ENCODE results near the gene TOMM5.
"Not testable (repeated sequence)": the region's sequence is repeated elsewhere in the genome, so short reads cannot be mapped to it uniquely, and the experiment has no call there.

The TOMM5 gene

DNA sequence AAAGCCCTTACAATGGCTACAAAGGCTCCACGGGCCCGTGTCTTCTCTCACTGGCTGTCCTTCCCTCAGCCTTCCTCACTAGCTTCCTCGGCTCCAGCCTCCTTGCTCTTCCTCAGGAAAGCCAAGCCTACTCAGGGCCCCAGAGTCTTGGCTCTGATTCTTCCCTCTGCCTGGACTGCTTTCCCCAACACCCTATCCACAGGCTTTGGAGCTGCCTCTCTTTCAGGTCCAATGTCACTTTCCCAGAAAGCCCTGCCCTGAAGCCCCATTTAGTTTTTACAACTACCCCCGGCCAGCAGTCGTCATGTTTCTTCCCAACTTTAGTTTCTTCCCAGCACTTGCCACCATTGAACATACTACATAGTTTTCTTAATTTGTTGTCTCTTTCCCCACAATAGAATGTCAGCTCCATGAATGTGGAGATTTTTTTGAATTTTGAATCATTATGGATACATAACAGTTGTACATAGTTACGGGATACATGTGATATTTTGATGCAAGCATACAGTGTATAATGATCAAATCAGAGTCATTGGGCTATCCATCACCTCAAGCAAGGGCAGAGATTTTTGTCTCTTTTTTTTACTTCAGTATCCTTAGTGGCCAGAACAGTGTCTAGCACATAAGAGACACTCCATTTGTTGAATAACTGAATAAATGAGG is 17.5 kb upstream of the TOMM5 start:
- no peak for FAIRE-seq

DNA sequence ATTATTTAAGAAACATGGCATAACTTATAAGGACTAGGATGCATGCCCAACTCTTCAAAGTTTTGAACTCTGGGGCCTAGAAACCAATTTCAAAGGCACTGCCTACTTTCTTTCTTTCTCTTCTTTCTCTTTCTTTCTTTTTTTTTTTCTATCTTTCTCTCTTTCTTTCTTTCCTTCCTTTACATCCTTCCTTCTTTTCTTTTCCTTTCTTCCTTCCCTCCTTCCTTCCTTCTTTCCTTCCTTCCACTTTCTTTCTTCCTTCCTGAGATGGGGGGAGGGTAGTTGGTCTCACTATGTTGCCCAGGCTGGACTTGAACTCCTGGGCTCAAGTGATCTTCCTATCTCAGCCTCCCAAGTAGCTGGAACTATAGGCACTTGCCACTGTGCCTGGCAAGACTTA is 15.9 kb upstream of the TOMM5 start:
- no peak for FAIRE-seq

DNA sequence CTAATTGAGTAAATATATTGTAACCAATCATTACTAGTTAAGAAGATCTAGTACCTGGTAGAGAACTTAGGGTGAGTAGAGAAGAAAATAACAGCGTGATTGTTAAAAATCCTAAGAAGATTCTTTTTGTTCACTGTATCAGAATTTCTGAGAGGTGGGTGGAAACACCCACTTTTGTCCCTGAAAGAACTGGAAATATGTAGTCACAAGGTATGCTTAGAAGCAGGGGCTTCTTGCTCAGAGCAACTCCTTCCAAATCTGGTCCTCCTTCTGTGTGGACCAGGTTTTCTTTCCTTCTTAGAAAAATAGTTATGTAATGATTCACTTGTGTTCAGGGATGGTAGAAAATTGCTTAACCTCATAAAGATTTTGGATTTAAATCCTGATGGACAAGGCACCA is 11.9 kb upstream of the TOMM5 start:
- no peak for FAIRE-seq

DNA sequence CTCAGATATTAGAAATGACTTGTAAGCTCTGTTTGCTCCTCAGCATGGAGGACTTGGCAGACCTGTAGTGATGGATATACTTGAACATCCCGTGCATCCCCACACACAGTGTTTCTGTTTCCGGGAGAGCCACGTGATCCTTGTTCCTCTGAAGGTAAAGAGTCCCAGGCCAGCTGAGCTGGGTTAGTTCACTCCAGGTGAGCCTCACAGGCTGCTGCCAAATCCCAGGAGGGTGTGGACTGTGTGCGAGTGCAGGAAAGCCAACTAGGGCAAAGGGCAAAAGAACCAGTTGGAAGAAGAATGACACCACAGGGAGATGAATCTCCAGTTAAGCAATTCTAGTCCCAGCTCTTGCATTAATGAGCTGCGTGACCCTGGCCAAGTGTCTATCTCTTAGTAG is 10.4 kb upstream of the TOMM5 start:
- no peak for FAIRE-seq

DNA sequence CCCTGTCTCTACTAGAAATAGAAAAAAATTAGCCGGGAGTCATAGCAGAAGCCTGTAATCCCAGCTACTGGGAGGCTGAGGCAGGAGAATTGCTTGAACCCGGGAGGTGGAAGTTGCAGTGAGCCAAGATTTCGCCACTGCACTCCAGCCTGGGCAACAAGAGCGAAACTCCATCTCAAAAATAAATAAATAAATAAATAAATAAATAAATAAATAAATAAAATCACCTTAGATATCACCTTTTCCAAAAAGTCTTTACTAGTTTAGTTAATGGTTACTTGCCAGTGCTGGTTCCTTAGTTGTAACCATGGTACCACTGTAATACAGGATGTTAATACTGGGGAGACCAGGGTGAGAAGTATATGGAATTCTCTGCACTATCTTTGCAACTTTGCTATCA is 9.7 kb upstream of the TOMM5 start:
- not testable (repeated sequence) for FAIRE-seq

DNA sequence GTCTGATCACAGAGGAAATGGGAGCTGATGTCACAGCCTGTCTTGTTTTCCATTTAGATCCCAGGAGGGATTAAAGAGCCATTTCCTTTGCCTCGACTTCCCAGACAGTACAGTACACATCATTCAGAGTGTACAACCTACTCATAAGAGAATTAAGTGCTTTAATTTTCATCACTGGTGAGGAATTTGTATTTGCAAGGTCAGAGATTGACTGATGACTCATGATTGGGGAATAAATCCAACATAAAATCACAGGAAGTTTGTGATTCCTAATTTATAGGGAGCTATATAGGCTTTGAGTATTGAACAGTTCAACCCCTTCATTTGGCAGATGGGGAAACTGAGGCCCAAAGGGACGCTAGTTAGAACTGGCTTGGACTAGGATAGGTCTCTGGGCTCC is 4.1 kb upstream of the TOMM5 start:
- FAIRE-seq = no peak

DNA sequence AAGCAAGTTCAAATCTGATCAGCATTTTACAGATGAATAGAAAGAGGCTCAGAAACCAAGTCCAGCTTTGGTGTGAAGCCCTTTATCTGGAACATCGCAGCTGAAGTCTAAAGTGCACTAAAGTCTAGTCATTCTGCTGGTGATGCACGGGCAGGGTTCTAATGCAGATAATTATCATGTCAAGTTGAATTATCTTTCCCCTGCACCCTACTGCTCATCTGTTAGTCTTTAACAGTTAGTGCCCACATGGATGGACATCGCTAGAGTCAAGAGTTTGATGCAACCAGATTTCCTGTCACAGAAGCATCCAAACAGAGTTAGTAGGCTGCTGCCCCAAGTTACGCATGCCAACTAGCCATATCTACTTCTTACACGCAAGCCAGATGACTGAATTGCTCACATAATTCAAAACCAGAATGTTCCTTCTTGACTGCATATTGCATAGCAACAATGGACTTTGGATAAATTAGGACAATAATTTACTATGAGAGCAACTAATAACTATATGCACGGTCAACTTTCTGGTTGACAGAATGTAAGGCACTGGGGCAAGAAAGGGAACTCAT is 1.6 kb upstream of the TOMM5 start:
- FAIRE-seq = no peak

DNA sequence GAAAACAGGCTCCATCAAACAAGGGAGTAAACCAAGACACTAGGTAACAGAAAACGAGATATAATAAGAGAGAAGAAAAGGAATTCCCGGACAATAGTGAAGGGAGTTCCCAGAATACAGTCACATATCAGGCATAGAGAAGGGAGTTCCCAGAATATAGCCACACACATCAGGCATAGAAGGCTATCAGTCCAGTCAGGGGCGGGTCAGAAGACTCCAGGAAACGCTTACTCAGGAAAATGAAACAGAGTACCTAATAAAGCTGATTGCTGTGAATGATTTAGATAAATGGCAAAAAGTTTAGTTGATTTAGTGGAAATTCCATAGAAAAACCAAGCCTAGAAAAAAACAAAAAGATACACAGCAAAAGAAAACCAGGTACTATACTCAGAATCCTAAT is 4.9 kb downstream of the TOMM5 start:
- FAIRE-seq = no peak

DNA sequence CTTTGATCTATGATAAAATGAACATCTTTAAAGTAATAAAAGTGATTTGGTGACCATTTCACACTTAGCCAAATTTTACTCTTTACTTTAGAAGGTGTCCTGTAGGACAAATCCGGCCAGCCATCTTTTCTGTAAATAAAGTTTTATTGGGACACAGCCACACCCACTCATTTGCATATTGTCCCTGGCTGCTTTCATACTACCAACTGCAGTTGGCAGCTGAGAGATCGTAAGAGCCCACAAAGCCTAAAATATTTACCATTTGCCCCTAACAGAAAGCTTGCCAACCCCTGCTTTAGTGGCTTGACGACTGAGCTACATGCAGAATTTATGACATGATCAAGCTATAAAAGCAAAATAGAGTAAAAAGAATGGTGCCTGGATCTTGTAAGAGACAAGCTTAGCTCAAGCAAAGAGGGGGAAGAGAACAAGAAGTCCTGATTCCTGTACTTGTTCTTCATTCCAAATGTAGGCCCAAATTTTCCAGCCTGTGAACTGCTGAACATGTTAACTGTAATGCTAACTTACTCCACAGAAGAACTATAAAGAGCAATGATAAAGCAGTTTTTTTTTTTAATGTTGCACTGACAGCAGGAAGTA is 8.8 kb downstream of the TOMM5 start:
- no peak for FAIRE-seq

DNA sequence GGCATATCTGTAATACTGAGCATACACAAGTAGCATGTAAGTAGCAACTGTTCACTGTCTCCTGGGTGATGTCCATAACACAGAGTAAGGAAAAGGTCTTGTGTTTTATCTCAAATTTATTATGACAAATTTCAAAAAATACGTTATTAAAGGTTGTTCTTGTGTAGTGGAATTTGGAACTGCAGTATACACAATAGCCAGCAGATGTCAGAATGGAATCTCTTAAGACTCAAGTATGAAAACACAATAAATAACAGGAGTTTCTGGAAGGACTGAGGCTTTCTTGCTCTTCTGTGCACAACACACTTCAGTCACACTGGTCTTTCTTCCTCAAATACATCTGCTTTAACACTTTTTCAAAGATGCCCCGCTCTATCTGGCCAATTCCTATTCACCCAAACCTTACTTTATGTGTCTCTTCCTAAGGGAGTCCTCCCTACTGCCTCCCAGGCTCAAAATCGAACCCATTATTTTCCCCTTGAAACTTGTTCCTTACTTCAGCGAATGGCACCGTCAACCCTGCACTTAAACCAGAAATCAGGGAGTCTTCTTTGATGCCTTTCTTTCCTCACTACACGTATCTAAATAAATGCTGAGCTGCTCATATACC is 9.7 kb downstream of the TOMM5 start:
- FAIRE-seq = peak; percentile 79

DNA sequence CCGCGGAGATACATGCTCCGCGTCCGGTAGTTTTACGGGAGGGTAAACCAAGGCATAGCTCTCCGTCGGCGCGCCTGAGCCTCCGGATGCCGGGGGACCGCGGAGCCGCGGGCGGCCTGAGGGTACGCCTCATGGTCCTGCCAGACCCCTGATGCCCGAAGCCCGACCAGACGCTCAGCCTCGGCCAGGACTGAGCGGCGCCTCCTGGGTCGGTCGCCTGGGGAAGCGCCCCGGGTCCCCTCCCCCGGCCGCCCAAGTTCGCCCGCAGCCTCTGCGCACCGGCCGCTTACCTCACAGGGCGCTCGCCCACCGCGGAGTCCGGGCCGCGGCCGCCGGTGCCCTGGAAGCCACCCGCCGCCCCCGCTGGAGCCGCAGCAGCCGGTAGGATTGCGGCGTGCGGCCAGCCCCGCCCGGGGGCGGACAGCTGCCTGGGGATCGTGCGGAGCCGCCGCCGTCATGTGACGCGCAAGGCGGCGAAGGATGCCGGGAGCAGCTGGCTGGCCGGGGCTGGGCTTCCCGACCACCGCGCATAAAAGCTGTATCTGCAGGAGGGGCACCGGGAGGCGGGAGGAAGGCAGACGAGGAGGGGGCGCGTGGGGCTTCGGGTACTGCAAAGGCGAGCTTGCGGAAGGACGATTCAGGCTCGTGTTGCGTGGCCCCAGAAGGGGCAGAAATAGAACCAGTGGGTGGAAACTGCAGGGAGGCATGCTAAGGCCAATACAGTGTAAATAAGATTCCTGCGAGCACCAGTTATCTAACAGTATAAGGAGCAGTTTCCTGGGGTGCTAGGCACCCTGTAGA is 16.3 kb downstream of the TOMM5 start, which contains the start of gene FBXO10:
FBXO10 (minus strand) TSS at position 460 of the 801 bp plus-strand sequence. CDS start 34,612 bp downstream, outside the sequence.
- no peak for FAIRE-seq

DNA sequence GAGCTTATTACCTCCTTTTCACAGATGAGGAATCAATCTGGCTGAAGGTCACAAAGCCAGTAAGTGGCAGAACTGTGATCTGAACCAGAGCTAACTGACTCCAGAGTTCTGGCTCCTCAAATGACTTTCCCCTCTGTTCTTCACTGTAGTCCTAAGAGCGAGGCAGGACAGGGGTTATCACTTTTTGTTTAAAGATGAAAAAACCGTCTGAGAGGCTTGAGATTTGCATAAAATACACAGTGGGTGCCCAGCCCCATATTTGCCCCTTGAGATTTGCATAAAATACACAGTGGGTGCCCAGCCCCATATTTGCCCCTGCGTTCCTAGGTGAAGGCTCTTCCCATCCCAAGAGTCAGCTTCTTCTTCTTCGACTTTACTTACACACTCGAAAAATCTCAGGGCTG is 16.9 kb downstream of the TOMM5 start:
- no peak for FAIRE-seq

DNA sequence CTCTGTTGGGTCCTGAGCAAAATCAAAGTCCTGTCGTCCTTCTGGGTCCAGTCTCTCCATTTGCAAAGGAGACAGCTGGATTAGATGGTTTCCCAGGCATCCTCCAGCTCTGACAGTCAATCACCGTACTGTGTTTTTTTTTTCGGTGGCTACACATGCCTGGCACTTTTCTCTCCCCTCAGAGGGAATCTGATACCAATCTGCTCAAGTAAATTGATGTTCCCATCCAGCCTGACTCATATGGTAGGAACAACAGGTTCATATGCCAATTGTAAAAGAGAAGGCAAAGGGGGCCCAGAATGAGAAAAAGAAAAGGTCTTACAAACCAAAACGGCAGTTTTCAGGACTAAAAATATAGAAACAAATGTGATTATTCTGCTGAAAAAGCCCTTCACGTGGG is 17.4 kb downstream of the TOMM5 start:
- no peak for FAIRE-seq

DNA sequence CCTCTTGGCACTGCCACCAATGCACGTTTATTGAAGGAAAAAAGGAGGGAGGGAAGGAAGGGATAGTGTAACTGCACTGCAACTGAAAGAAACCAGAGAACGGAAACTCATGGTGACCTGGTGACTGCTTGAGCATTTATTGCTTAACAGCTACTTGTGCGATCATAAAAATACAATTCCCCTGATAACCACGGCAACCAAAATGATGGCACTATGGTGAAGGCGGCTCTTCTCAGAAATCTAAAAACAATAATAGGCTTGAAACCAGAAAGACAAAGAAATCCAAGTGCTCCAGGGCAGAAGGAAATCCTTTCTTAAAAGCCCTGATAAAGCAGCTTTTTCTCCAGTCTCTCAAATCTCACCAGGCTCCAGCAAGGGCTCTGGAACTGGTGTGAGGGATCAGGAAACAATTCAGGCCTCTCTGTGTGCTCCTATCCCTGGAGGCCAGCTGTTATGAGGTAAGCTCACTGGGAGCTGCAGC is 18.1 kb downstream of the TOMM5 start:
- FAIRE-seq = no peak

DNA sequence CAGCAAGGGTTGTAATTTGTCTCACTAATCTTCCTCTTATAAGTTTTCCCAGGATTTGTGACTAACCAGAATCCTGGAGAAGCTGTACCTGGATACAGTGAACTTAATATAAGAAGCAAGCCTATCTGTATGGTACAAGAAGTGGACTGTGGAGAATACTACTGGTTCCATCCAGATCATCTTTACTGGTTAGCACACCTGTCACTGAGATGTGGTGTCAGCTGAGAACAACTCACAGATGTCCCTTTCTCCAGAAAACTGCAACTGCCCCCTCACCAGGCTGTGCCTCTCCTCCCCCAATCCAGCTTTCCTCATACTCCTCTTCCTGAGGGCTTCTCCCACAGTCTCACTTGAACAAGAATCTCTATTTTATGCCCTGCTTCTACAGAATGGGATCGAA is 21.1 kb downstream of the TOMM5 start:
- FAIRE-seq = no peak

DNA sequence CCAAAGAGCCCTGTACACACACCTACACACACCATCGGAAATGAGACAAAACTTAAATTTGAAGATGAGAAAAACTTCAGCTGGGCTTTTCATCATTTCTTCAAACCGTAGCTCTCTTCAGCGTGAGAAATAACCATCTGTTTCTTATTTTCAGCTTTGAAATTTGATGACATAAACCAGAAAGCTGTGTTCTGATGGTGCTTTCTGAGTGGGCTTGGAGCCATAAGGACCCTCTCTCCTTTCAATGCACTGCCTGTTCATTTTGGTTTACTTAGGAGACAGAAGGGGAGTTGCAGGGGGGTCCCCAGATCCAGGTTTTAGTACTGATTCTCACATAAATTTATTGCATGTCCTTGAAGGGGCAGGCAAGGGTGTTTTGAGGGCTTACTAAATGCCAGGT is 25.7 kb downstream of the TOMM5 start:
- FAIRE-seq = no peak

DNA sequence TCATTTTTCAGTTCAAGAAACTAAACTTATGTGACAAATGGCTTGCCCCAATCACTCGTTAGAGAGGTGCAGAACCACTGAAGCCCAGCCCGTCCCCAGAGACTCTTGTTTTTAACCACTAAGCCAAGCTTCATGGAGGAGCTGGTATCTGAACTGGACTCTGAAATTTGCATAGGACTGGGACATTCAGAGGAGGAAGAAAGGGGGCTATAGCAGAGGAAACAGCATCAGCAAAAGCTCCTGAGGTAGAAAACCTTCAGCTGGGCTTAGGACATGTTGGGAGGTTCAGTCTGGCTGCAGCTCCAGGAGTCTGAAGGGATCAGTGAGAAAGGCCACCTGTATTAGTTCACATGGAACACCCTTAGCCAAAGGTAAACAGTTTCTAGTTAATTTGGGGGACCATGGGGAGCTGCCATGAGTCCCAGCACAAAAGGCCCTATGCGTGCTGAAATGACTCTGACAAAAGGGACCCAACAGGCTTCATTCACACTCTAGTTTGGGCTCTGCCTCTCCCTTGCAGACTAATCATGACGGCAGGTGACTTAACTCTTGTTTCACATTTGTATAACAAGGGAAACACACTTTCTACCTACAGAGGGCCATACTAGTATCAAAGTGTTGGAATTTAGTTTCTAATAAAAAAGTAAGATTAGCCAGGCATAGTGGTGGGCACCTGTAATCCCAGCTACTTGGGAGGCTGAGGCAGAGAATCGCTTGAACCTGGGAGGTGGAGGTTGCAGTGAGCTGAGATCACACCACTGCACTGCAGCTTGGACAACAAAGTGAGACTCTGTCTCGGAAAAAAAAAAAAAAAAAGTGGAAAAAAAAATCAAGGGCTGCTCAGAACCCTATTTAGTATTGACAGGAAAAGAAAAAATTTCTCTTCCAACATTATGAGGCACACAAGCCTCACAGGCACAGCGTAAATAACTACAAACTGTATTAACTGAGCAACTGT is 26.5 kb downstream of the TOMM5 start:
- no peak for FAIRE-seq

DNA sequence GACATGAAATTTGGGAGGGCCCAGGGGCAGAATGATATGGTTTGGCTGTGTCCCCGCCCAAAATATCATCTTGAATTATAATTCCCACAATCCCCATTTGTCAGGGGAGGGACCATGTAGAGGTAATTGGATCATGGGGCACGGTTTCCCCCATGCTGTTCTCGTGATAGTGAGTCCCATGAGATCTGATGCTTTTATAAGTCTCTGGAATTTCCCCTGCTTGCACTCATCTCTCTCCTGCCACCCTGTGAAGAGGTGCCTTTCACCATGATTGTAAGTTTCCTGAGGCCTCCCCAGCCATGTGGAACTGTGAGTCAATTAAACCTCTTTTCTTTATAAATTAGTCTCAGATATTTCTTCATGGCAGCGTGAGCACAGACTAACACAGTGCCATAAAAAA is 27.5 kb downstream of the TOMM5 start:
- FAIRE-seq = no peak

DNA sequence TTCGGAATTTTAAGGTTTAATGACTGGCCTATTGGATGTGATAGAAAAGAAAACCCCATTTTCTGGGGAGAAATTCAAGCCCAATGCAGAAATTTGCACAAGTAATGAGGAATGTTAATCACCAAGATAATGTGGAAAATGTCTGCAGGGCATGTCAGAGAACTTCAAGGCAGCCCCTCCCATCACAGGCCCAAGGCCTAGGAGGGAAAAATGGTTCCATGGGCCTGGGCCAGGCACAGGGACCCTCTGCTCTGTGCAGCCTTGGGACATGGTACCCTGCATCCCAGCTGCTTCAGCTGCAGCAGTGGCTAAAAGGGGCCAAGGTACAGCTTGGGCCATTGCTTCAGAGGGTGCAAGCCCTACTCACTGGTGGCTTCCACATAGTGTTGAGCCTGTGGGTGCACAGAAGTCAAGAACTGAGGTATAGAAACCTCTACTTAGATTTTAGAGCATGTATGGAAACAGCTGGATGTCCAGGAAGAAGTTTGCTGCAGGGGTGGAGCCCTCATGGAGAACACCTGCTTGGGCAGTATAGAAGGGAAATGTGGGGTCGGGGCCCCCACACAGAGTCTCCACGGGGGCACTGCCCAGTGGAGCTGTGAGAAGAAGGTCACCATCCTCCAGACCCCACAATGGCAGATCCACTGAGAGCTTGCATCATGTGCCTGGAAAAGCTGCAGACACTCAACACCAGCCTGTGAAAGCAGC is 28.4 kb downstream of the TOMM5 start:
- FAIRE-seq = no peak

DNA sequence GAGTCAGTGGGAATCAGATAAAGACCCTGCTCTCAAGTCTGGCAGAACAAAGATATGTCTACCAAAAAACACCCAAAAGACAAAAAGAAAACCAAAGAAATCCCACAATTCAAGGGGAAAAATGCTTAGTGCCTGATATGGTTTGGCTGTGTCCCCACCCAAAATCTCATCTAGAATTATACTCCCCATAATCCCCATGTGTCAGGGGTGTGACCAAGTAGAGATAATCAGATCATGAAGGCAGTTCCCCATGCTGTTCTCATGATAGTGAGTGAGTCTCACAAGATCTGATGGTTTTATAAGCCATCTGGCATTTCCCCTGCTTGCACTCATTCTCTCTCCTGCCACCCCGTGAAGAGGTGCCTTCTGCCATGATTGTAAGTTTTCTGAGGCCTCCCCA is 29.6 kb downstream of the TOMM5 start:
- FAIRE-seq = no peak

DNA sequence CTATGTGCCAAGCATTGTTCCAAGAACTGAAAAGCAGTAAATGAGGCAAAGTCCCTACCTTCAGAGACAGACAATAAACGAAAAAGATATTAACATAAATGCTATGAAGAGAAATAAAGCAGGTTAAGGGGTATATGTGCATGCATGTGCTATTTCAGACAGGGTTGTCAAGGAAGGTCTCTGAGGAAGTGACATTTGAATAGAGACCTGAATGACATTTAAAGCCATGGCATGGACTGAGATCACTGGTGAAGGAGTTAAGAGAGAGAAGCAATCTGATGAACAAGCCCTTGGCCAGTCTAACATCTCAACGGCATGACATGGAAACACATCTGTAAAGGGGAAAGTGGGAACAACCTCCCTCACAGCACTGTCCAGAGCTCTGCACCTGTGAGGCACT is 30.7 kb downstream of the TOMM5 start:
- no peak for FAIRE-seq
